GM11168 (cell line): ENCODE results near the gene PHTF2.
"Not testable (repeated sequence)": the region's sequence is repeated elsewhere in the genome, so short reads cannot be mapped to it uniquely, and the experiment has no call there.

Experiments used
- in situ Hi-C: fragments of 300-500 bp; cut with MboI; formaldehyde crosslinking; loops from one replicate; pipeline ENCODE4 v1.12.0; 2022; ENCODE audit warnings: low sequenced_read_pairs; ENCODE audit not compliant: unreplicated experiment

PHTF2 gene

GRCh38 chr7:77975672-77976480 is 177.3 kb downstream of the PHTF2 start:
- in situ Hi-C loops = no loop called here

- in situ Hi-C loops = no loop called here
Observed at GRCh38 chr7:77979219-77979618, 180.6 kb downstream of the PHTF2 start.

- in situ Hi-C loops = no loop called here
Observed at GRCh38 chr7:77980087-77980713, 181.6 kb downstream of the PHTF2 start.

DNA sequence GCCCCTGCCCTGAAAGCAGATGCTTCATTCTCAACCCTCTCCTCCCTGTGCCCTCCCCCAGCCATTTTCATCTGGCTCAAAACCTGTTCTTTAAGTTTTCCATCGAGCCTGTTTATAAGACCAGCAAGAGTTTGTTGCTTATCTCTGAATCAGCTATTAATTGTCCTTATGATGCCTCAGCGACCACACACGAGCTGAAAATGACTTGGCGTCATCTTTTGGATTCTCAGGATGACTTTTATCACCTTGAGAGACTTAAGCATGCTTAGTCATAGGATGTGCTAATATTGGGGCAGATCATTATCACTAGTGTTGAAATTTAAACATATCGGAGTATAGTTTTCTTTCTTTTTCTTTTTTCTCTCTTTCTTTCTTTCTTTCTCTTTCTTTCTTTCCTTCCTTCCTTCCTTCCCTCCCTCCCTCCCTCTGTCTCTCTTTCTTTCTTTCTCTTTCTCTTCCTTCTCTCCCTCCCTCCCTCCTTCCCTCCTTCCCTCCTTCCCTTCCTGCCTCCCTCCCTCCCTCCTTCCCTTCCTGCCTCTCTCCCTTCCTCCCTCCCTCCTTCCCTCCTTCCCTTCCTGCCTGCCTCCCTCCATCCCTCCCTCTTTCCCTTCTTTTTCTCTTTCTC is 184.5 kb downstream of the PHTF2 start:
- in situ Hi-C loops = no loop called here

DNA sequence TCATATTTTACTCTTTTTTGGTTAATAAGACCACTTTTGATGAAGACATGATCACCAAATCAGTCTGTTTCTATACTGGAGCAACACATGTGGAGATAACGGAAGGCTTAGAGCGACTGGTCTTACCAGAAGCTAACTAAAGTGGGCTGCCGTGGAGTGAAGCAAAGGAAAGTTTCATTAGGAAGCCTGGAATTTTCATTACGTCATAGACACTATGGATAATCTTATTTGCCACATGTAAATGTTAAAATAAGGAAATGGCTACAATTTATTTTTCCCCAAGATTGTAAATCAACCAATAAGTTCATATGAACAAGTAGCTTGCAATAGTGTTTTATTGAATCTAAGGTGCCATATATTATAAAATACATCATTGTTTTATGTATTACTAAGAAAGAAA is 185.4 kb downstream of the PHTF2 start:
- in situ Hi-C loops = no loop called here

DNA sequence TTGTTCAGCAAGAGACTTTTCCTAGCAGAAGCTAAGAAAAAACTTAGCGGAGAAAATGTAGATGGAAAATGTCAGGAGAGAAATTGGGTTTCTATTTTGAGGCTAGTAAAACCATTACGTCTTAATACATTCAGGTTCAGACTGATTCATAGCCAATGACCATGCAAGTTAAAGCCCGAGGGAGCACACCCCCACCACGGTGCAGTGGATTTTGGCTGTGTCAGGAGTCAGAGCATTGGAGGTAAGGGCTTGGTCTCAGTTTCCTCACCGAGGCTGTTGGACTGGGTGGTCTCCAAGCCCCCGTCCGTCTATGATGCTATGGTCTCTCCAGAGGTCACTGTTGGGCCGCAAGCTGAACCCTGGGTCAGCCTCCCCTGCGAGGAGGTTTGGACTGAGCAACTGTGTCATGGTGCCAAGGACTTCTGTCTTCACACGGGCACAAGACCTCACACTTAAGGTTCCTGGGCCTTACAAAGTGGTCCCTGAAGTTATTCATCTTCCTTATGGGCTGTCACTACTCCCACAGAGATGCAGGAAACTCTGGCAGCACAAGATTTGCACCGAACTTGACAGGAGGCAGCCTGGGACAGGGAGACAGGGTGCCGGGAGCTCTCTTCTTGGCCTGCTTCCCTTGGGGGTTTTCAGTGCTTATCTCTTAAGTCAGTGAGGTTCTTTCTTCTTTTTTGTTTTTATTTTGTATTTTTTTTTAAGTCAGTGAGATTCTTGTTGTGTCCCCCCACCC is 186.8 kb downstream of the PHTF2 start:
- in situ Hi-C loops = no loop called here

DNA sequence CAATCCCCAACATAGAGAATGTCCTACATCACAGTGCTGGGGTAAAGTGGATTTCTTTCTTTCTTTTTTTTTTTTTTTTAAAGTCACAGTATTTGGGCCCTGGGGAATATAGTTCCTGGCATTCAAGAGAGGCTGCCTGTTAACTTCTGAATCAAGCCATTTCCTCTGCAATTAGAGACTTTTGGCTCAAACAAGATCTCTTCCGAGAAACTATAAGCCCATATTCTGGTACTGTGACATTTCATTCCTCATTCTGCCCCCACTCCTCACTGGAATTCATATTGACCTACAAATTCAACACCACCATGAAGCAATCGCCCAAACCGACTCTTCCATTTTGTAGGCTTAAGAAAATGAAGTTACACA is 187.4 kb downstream of the PHTF2 start:
- in situ Hi-C loops = no loop called here

DNA sequence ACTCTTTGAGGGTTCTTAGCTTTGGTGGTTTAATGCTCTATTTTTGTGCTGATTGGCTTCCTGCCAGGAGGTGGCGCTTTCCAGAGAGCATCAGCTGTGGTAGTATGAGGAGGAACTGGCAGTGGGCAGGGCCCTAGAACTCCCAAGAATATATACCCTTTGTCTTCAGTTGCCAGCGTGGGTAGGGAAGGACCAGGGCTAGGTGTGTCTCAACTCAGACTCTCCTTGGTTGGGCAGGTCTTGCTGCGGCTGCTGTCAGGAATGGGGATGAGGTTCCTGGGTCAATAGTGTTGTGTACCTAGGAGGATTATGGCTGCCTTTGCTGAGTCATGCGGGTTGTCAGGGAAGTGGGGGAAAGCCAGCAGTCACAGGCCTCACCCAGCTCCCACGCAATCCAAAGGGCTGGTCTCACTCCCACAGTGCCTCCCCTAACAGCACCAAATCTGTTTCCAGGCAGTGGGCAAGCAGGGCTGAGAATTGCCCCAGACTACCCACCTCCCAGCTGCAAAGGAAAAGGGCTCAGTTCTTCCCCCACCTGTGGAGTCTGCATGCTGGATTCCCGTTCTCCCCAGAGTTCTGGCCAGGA is 191.5 kb downstream of the PHTF2 start:
- in situ Hi-C loops = no loop called here

GRCh38 chr7:77991656-77992055 is 193.1 kb downstream of the PHTF2 start:
- in situ Hi-C loops = no loop called here

DNA sequence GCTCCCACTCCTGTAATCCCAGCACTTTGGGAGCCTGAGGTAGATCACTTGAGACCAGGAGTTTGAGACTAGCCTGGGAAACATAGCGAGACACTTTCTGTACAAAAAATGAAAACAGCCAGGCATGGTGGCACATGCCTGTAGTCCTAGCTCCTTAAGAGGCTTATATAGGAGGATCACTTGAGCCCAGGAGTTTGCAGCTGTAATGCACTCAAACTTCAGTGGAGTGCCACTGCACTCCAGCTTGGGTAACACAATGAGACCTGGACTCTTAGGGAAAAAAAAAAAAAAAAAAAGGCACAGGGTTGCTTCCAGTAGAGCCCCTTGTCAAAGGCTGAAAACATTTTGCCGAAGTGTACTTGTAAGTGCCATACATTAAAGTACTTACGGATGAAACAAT is 195.3 kb downstream of the PHTF2 start:
- in situ Hi-C loops = no loop called here

GRCh38 chr7:77995717-77996116 is 197.1 kb downstream of the PHTF2 start:
- in situ Hi-C loops = no loop called here

DNA sequence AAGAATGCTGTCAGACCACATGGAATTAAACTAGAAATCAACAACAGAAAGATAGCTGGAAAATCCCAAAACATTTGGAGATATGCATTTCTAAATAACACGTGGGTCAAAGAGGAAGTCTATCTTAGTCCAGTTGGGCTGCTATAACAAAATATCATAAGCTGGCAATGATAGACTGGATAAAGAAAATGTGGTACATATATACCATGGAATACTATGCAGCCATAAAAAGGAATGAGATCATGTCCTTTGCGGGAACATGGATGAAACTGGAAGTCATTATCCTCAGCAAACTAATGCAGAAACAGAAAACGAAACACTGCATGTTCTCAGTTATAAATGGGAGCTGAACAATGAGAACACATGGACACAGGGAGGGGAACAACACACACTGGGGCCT is 200.6 kb downstream of the PHTF2 start:
- in situ Hi-C loops = not testable (repeated sequence)

DNA sequence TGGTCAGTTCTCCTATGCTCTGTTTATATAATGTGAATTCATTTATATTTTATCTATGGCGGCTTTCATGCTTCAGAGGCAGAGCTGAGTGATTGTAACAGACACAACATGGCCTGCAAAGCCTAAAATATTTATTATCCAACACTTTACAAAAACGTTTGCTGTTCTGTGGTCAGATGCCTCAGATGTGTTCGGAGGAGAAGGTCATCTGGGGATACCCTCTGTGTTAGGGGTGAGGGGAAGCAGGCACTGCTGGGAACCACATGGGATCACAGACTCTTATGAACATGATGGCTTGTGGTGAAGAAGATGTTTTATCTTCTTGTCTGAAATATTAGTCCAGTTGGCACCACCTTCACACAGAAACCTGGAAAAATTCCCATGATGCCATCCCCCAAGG is 203.4 kb downstream of the PHTF2 start:
- in situ Hi-C loops = no loop called here

DNA sequence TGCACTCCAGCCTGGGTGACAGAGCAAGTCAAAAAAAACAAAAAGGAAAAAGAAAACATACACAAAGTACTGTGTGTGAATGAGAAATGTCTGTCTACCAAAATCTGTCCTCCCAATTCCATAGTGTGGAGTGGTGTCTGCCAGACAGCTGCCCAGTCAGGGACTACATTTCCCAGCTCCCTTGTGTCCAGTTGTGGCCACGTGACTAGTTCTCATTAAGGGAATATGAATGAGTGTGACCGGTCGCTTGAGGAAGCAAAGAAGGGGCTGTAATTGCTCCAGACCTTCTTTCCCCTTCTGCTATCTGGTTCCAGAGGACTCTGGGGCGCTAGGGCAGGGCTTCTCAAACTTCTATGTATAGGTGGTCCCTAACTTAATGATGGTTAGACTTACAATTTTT is 204.1 kb downstream of the PHTF2 start:
- in situ Hi-C loops = no loop called here

DNA sequence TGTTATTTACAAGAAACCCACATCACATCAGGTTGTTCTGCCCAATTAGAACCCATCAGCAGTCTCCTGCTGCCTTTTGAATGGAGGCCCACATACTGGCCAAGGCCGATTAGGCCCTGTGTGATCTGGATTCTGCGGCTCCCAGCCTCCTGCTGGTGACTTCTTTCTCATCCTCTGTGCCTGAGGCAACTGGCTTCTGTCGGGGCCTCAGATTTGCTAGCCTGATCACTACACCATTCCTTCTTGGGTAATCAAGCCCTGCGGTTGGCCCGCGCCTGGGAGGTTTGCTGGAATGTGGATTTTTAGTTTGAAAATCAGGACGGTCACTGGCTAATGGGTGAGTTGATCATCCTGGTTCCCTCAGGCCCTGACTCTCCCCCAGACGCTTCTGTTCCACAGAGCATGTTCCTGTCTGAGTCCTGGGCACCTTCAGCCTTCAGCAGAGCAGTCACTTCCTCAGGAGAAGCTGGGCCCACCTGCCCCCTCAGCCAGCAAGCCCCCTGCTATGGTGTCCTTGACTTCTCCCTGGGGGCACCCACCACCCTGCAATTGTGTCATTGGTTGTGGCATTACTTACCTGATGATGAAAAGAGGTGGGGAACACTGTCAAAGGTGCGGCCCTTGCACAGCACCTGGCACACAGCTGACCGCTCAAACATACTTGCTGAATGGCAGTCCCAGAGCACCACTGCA is 207.6 kb downstream of the PHTF2 start:
- in situ Hi-C loops = no loop called here
